Parietal lobe (tissue), 2 donors: ENCODE measurements around the gene CAPN3. TPM values are rescaled to one million over a fixed set of nuclear protein-coding genes. Genes with fewer than 3 reads are reported as not detected.

Experiments used
- small RNA-seq: library from RNA; depleted of rRNA; stranded (forward); fragments of <200 nt; gene quantifications from one replicate; pipeline ENCODE3, GENCODE V24; 2014; ENCODE audit warnings: low replicate concordance
- total RNA-seq: library from RNA; depleted of rRNA; stranded (reverse); fragments of >200 nt; gene quantifications from one replicate; pipeline ENCODE4 v1.2.3, GENCODE V29; 2014

CAPN3 gene
- total RNA-seq, result 1.9 TPM

GRCh38 chr15:42359249-42359648, at the start of gene CAPN3:
TSS of gene CAPN3 (plus strand) at chr15:42359501. CDS start at chr15:42359806, 305 bp downstream.

Small RNA genes lying within 50 kb of the gene (small RNA-seq; reads per million reads assigned to genes)
- not detected for gene RNU6-188P

Other genes starting within 250 kb of the CAPN3 start
- gene PLA2G4F, start 202.9 kb upstream of the CAPN3 start, total RNA-seq, result not detected
- gene VPS39, start 151.2 kb upstream of the CAPN3 start, total RNA-seq, result 109 TPM
- gene GANC, start 86.3 kb upstream of the CAPN3 start, total RNA-seq, result 21.0 TPM
- 76.1 TPM for gene TMEM87A, start 86.1 kb upstream of the CAPN3 start, total RNA-seq
- 61.7 TPM for gene ZNF106, start 131.6 kb downstream of the CAPN3 start, total RNA-seq
- 32.9 TPM for gene SNAP23, start 136.1 kb downstream of the CAPN3 start, total RNA-seq
- 27.2 TPM for gene LRRC57, start 189.3 kb downstream of the CAPN3 start, total RNA-seq
- gene HAUS2, start 189.3 kb downstream of the CAPN3 start, total RNA-seq, result 33.8 TPM
- 35.1 TPM for gene STARD9, start 216.1 kb downstream of the CAPN3 start, total RNA-seq